Activated CD8-positive, alpha-beta memory T cell treated with anti-CD3 and anti-CD28 coated beads for 24 hours (primary cell): Measurements from ENCODE around the gene FGFR3.
"Not testable (repeated sequence)": the region's sequence is repeated elsewhere in the genome, so short reads cannot be mapped to it uniquely, and the experiment has no call there.

Experiments used
- DNase-seq: peaks from one replicate; pipeline ENCODE4 v3.0.0-alpha.2; 2020

Gene FGFR3

GRCh38 chr4:1822568-1823544, 29.8 kb downstream of the FGFR3 start:
- no peak for DNase-seq

- no peak for DNase-seq
These were observed 30.4 kb downstream of the FGFR3 start for GRCh38 chr4:1823545-1823932.

- no peak for DNase-seq
These were observed 31.7 kb downstream of the FGFR3 start for GRCh38 chr4:1824746-1825145.

- DNase-seq, result no peak
These were observed 32.2 kb downstream of the FGFR3 start for GRCh38 chr4:1825326-1825725.

- DNase-seq, result no peak
These were observed 33.6 kb downstream of the FGFR3 start for GRCh38 chr4:1826531-1827350.

GRCh38 chr4:1830234-1830633, 37.1 kb downstream of the FGFR3 start:
- DNase-seq, result no peak

- DNase-seq, result no peak
These were observed 37.6 kb downstream of the FGFR3 start for GRCh38 chr4:1830642-1831228.

- DNase-seq, result no peak
These were observed 38.2 kb downstream of the FGFR3 start for GRCh38 chr4:1831331-1831730.

- no peak for DNase-seq
These were observed 39.6 kb downstream of the FGFR3 start for GRCh38 chr4:1832690-1833089.

- DNase-seq, result no peak
These were observed 40.4 kb downstream of the FGFR3 start for GRCh38 chr4:1833307-1834046.

GRCh38 chr4:1834047-1834775, 41.1 kb downstream of the FGFR3 start:
- no peak for DNase-seq

GRCh38 chr4:1835836-1836235, 42.7 kb downstream of the FGFR3 start:
- not testable (repeated sequence) for DNase-seq

- DNase-seq, result no peak
These were observed 43.6 kb downstream of the FGFR3 start for GRCh38 chr4:1836650-1837049.

- no peak for DNase-seq
These were observed 44.0 kb downstream of the FGFR3 start for GRCh38 chr4:1837069-1837468.

GRCh38 chr4:1839282-1839681, 46.2 kb downstream of the FGFR3 start:
- no peak for DNase-seq

- no peak for DNase-seq
These were observed 48.3 kb downstream of the FGFR3 start for GRCh38 chr4:1841201-1841886.

GRCh38 chr4:1841887-1842210, 48.8 kb downstream of the FGFR3 start:
- DNase-seq, result no peak

GRCh38 chr4:1842339-1842895, 49.3 kb downstream of the FGFR3 start:
- DNase-seq, result no peak

GRCh38 chr4:1842993-1843448, 49.9 kb downstream of the FGFR3 start:
- no peak for DNase-seq

- no peak for DNase-seq
These were observed 50.8 kb downstream of the FGFR3 start for GRCh38 chr4:1843852-1844251.

- not testable (repeated sequence) for DNase-seq
These were observed 51.5 kb downstream of the FGFR3 start for GRCh38 chr4:1844618-1845017.
